Testis (tissue), 3 donors: ENCODE measurements around the gene CNNM2. TPM values are rescaled to one million over a fixed set of nuclear protein-coding genes. Genes with fewer than 3 reads are reported as not detected.
A peak's percentile ranks its signal among the peaks of the same experiment; 100 is the strongest.
"Not testable (repeated sequence)": the region's sequence is repeated elsewhere in the genome, so short reads cannot be mapped to it uniquely, and the experiment has no call there.

Experiments used
- DNase-seq: peaks from one replicate; pipeline ENCODE4 v3.0.0-alpha.2; 2019
- H3K27ac ChIP-seq, 2 donors: fragments of 200-600 bp; sonication (generic); one replicate each; pipeline ENCODE4 v1.5.1; 2019
- H3K27me3 ChIP-seq: fragments of 200-600 bp; sonication (generic); one replicate; pipeline ENCODE4 v1.5.1; 2019
- H3K36me3 ChIP-seq: fragments of 200-600 bp; sonication (generic); one replicate; pipeline ENCODE4 v1.5.1; 2017; ENCODE audit warnings: low read depth; ENCODE audit errors: missing control alignments
- H3K4me1 ChIP-seq: fragments of 200-600 bp; sonication (generic); one replicate; pipeline ENCODE4 v1.5.1; 2019
- H3K4me3 ChIP-seq, 2 donors: fragments of 200-600 bp; sonication (generic); one replicate each; pipeline ENCODE4 v1.5.1; 2017 to 2019
- H3K9me3 ChIP-seq: fragments of 200-600 bp; sonication (generic); one replicate; pipeline ENCODE4 v1.5.1; 2017
- POLR2A ChIP-seq: fragments of 450-650 bp; IDR thresholded peaks from one replicate; pipeline ENCODE4 v1.6.1; 2017; ENCODE audit warnings: antibody characterized with exemption, mild to moderate bottlenecking, moderate library complexity
- WGBS, 2 donors: methylation state at CpG; one replicate each; pipeline ENCODE4 v1.1.5; 2018; 5-methylcytosine and 5-hydroxymethylcytosine counted together
- intact Hi-C: fragments of 100-400 bp; cut with DNase I; formaldehyde crosslinking; loops from one replicate; pipeline ENCODE4 v1.15.1; 2023; ENCODE audit warnings: low total_unique reads
- polyA plus RNA-seq: library from polyadenylated mRNA; stranded (reverse); fragments of 350-450 nt; fragmentation: Illumina TruSeq; extraction: RNeasy Lipid Tissue Mini Kit (QIAGEN cat#74804); gene quantifications from one replicate; pipeline ENCODE4 v1.2.3, GENCODE V29; 2014; ENCODE audit warnings: low read depth, low replicate concordance; ENCODE audit not compliant: insufficient read depth
- total RNA-seq, 2 donors: library from RNA; depleted of rRNA; stranded (reverse); fragments of >200 nt; gene quantifications; one replicate each; pipeline ENCODE4 v1.2.3, GENCODE V29; 2016
- TF ChIP-seq, protein P1 (sequence below), 3 experiments: fragments of 450-650 bp in 2 of 3; fragments of 200-600 bp in 1 of 3; sonication (generic) in 1 of 3; IDR thresholded peaks; one replicate each; pipeline ENCODE4 v1.5.1; 2016 to 2019; ENCODE audit warnings: antibody characterized with exemption in 3 of 3, mild to moderate bottlenecking in 2 of 3, moderate library complexity in 1 of 3

Gene CNNM2
- total and polyA plus RNA-seq, 3 donors from 2014 or later, result 9.8 to 30.5 (median 24.2) TPM

DNA sequence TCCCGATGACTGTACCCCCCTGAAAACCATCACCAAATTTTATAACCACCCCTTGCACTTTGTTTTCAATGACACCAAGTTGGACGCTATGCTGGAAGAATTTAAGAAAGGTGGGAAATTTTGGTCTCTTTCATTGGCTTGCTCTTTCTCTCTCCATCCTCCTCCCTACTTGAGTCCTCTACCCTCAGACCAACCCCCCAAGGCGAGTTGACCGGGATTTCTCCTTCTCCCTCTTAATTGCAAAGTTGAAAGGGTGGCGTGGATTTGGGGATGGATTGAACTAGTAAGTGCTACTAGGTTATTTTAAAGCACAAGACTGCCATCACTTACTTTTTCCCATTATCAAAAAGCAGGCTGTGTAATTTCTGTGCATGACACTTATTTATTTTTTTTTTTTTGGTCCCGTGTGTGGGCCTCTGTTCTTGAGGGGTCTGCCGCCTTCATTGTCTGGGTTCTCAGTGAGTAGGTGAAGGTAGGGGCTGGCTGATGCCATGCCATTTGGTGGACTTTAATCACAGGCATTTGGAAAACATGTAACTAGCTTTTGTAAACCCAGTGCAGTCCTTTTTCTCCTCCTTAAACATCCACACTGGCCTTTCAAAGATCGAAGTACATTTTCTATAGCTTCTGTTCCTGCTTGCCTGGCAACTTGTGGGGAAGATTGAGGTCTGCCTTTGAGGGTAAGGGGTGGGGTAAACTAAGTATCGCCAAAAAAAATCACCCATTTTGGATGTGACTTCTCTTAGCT lies 2.1 kb downstream of the CNNM2 start:
- Histone ChIP-seq H3K4me3 (peak overlapping the region; percentile 16 to 84), H3K4me1 (peaks cover 3% of the 10 kb centered on the region), H3K9me3 (no peaks in the 10 kb centered on the region), H3K36me3 (no peaks in the 10 kb centered on the region), H3K27me3 (no peaks in the 10 kb centered on the region), H3K27ac (no peak overlapping the region)
- intact Hi-C loops, result loop anchor here (10.0 kb wide), 1 partner anchor 325 kb away; the partner anchor contains the start of gene RPEL1
- 42 to 47% methylated on average over 9 of the region's 9 CpGs for WGBS, 2 donors
- TF ChIP-seq POLR2A, result no peak
- TF ChIP-seq, protein P1, sequence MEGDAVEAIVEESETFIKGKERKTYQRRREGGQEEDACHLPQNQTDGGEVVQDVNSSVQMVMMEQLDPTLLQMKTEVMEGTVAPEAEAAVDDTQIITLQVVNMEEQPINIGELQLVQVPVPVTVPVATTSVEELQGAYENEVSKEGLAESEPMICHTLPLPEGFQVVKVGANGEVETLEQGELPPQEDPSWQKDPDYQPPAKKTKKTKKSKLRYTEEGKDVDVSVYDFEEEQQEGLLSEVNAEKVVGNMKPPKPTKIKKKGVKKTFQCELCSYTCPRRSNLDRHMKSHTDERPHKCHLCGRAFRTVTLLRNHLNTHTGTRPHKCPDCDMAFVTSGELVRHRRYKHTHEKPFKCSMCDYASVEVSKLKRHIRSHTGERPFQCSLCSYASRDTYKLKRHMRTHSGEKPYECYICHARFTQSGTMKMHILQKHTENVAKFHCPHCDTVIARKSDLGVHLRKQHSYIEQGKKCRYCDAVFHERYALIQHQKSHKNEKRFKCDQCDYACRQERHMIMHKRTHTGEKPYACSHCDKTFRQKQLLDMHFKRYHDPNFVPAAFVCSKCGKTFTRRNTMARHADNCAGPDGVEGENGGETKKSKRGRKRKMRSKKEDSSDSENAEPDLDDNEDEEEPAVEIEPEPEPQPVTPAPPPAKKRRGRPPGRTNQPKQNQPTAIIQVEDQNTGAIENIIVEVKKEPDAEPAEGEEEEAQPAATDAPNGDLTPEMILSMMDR (IDR thresholded peaks at IDR 0.05), result no peak
- DNase-seq, result no peak

DNA sequence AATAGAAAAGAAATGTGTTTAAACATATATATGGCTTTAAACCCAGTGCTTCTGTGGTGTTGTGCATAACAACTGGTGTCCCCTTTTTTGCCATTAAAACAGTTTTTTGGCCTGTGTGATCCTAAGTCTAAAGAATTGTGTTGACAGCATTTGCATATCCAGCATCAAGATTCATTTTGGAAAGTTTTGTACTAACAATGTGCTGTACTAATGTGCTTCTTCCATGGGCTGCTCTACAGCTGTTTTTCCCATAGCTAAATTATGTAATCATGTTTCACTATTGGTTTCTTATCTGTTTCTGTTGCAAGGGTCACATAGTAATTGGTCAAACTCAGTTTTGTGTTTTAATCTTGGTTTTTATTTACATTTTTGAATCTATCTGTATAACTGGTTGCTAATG lies 5.5 kb downstream of the CNNM2 start:
- H3K4me1 ChIP-seq, result peaks cover 3% of the 10 kb centered on the region
- intact Hi-C loops, result no loop called here
- no peak for DNase-seq

DNA sequence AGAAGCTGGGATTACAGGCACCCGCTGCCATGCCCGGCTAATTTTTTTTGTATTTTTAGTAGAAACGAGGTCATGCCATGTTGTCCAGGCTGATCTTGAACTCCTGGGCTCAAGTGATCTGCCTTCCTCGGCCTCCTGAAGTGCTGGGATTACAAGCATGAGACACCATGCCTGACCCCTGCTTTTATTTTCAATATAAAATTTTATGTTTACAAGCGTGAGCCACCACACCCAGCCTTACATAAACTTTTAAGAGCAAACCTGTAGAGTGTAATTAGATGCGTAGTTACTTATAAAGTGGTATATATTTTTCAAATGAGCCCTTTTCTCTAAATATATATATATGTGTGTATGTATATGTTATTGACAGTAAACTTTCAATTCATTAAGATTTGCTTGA lies 8.7 kb downstream of the CNNM2 start:
- H3K27me3 ChIP-seq, result no peaks in the 10 kb centered on the region
- no peaks in the 10 kb centered on the region for H3K4me1 ChIP-seq
- 96 to 99% methylated on average over 6 of the region's 6 CpGs for WGBS, 2 donors
- H3K27ac ChIP-seq, result no peak overlapping the region
- intact Hi-C loops, result no loop called here
- H3K4me3 ChIP-seq, result no peak overlapping the region
- DNase-seq, result no peak
- no peak for TF ChIP-seq POLR2A
- TF ChIP-seq, protein P1 (IDR thresholded peaks at IDR 0.05), result no peak
- H3K36me3 ChIP-seq, result no peaks in the 10 kb centered on the region
- H3K9me3 ChIP-seq, result no peaks in the 10 kb centered on the region

More for the DNA sequence above, 5.5 kb downstream of the CNNM2 start:
- TF ChIP-seq, protein P1 (IDR thresholded peaks at IDR 0.05), result no peak
- no peak for TF ChIP-seq POLR2A
- no peaks in the 10 kb centered on the region for H3K9me3 ChIP-seq
- H3K4me3 ChIP-seq, result no peak overlapping the region
- no peaks in the 10 kb centered on the region for H3K27me3 ChIP-seq
- H3K27ac ChIP-seq, result no peak overlapping the region
- no peaks in the 10 kb centered on the region for H3K36me3 ChIP-seq

DNA sequence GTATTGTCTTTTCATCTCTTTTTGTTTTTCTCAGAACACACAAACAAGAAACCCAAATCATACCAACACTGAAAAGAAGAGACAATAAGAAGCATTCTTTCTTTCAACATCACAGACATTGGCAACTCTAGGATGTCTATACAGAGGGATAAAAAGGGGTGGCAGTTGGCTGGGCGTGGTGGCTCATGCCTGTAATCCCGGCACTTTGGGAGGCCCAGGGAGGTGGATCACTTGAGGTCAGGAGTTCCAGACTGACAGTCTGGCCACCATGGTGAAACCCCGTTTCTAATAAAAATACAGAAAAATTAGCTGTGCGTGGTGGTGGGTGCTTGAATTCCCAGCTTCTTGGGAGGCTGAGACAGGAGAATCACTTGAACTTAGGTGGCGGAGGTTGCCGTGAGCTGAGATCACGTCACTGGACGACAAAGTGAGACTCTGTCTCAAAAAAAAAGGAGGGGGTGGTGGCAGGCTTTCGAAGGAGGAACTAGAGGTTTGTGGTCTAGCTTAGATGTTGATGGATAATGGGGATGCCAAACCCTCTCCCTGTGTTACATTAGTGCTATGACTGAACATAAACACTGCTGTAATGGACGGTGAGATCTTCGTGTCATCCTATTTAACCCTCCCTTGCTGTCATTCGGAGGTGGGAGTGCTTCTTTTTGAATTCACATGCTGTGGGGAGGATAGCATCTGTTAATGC lies 9.4 kb downstream of the CNNM2 start:
- Histone ChIP-seq H3K9me3 (no peaks in the 10 kb centered on the region), H3K27ac (no peak overlapping the region)

DNA sequence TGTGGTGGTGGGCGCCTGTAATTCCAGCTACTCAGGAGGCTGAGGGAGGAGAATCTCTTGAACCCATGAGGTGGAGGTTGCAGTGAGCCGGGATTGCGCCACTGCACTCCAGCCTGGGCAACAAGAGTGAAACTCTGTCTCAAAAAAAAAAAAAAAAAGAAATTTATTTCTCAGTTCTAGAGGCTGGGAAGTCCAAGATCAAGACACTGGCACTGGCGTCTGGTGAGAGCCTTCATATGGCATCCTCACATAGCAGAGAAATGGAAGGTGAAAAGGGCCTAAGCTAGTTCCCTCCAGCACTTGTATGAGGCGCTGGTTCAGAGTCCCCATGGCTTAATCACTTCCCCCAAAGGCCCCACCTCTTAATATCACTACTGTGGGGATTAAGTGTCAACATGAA lies 10.3 kb downstream of the CNNM2 start:
- H3K4me1 ChIP-seq, DNase-seq, H3K4me3 ChIP-seq, intact Hi-C loops, H3K9me3 ChIP-seq, H3K27ac ChIP-seq, H3K27me3 ChIP-seq, H3K36me3 ChIP-seq: not testable (repeated sequence)
- 90% methylated on average over 5 of the region's 5 CpGs for WGBS, 2 donors

More for the DNA sequence above, 9.4 kb downstream of the CNNM2 start:
- Histone ChIP-seq H3K27me3 (no peaks in the 10 kb centered on the region), H3K36me3 (no peaks in the 10 kb centered on the region), H3K4me3 (no peak overlapping the region), H3K4me1 (no peaks in the 10 kb centered on the region)
- TF ChIP-seq POLR2A, result no peak
- TF ChIP-seq, protein P1 (IDR thresholded peaks at IDR 0.05), result no peak
- no peak for DNase-seq
- intact Hi-C loops, result no loop called here
- 85 to 91% methylated on average over 12 of the region's 12 CpGs for WGBS, 2 donors
